H1 (cell line): ENCODE results near the gene RIPK4. TPM values are rescaled to one million over a fixed set of nuclear protein-coding genes. Genes with fewer than 3 reads are reported as not detected.

Experiments
- BCL11A ChIP-seq, 2 experiments: IDR thresholded peaks; one replicate each; pipeline ENCODE4 v1.6.1; 2011; ENCODE audit warnings: low read depth in 2 of 2, low read length in 2 of 2, mild to moderate bottlenecking in 2 of 2
- POLR2A ChIP-seq, 2 experiments: IDR thresholded peaks; 1 replicate in 1 of 2; 2 replicates in 1 of 2; pipeline ENCODE4 v1.6.1; 2011; ENCODE audit warnings: low read depth in 2 of 2, low read length in 2 of 2, mild to moderate bottlenecking in 2 of 2; ENCODE audit errors: control extremely low read depth in 1 of 2
- RXRA ChIP-seq: IDR thresholded peaks from 2 replicates; pipeline ENCODE4 v1.6.1; 2011; ENCODE audit warnings: low read depth, mild to moderate bottlenecking, low read length, moderate library complexity; ENCODE audit not compliant: insufficient read depth
- USF2 ChIP-seq: IDR thresholded peaks from 2 replicates; pipeline ENCODE4 v1.6.1; 2011; ENCODE audit warnings: low read length, improper control_type of control experiment
- polyA plus RNA-seq, 7 experiments: library from polyadenylated mRNA; depleted of rRNA in 3 of 7; stranded (reverse) in 5 of 7; unstranded in 2 of 7; fragments of >200 nt in 5 of 7; fragments of 200-250 nt in 2 of 7; gene quantifications; 1 replicate in 5 of 7; 2 replicates in 1 of 7; 4 replicates in 1 of 7; pipeline versions ENCODE4 v1.2.1 to v1.2.3, GENCODE V29; 2011 to 2013; ENCODE audit warnings: missing spikeins in 2 of 7, mixed read lengths in 2 of 7
- total RNA-seq: library from RNA; stranded (reverse); fragmentation: NEBNext Ultra II Directional; extraction: Animal tissue kit (Norgen Biotek cat#: 25700); gene quantifications from 2 replicates; pipeline ENCODE4 v1.2.1, GENCODE V29; 2021

RIPK4 gene
- total and polyA plus RNA-seq, 2 of the 8 experiments (the other 6 are each of a cell fraction or from before 2014, with no cell fraction given), result 2.7 to 5.6 TPM

GRCh38 chr21:41709166-41709565 is 57.7 kb downstream of the RIPK4 start (continued):
- TF ChIP-seq RXRA (no peak), USF2 (no peak), POLR2A (IDR thresholded peaks at IDR 0.05; ENCODE audit: control extremely low read depth in 1 of 2, low read depth in 2 of 2, low read length in 2 of 2) (no peak), BCL11A (IDR thresholded peaks at IDR 0.05; ENCODE audit: low read depth in 2 of 2, low read length in 2 of 2) (no peak)
